ENCODE results near the gene SORCS2. TPM values are rescaled to one million over a fixed set of nuclear protein-coding genes. Genes with fewer than 3 reads are reported as not detected.

Gene SORCS2
- total and polyA plus RNA-seq, 2 of the 4 experiments (the other 2 are of a cell fraction), result 0.36 to 0.62 TPM

GRCh38 chr4:7222521-7222920, 30.2 kb downstream of the SORCS2 start:
- Histone ChIP-seq H2BK20ac (ENCODE audit: low read depth, low read length) (no peak overlapping the region), H4K91ac (ENCODE audit: insufficient read depth, low read depth, low read length) (no peak overlapping the region), H3K4ac (ENCODE audit: low read depth, low read length) (no peak overlapping the region), H3K56ac (ENCODE audit: extremely low read depth, insufficient read depth, low read length) (no peak overlapping the region), H3K4me2 (ENCODE audit: low read depth, low read length) (no peak overlapping the region), H3K9me1 (ENCODE audit: insufficient read depth, low read length) (no peaks in the 10 kb centered on the region), H3K27me3 (ENCODE audit: control insufficient read depth, insufficient read depth, low read length) (peaks cover 24% of the 10 kb centered on the region), H3K18ac (ENCODE audit: low read depth, low read length) (no peak overlapping the region), H2AFZ (replicated peaks; ENCODE audit: low read length, poor library complexity) (no peak overlapping the region), H3K4me3 (ENCODE audit: insufficient read depth, low read depth, low read length) (no peak overlapping the region), H3K9me3 (ENCODE audit: control insufficient read depth, insufficient read depth, low read length) (no peaks in the 10 kb centered on the region), H3K4me1 (ENCODE audit: control insufficient read depth, insufficient read depth, low read length) (peaks cover 6% of the 10 kb centered on the region), H4K5ac (ENCODE audit: low read depth, low read length) (no peak overlapping the region), H2BK120ac (ENCODE audit: low read depth, low read length) (no peak overlapping the region), H2AK5ac (ENCODE audit: low read depth, low read length) (no peak overlapping the region), H3K14ac (replicated peaks; ENCODE audit: low read depth, low read length) (no peak overlapping the region), H3K23ac (ENCODE audit: low read depth, low read length) (no peak overlapping the region), H2BK5ac (ENCODE audit: low read depth, low read length, poor library complexity, severe bottlenecking) (no peak overlapping the region), H3K79me1 (ENCODE audit: low read depth in 1 of 2, low read length in 2 of 2) (no peaks in the 10 kb centered on the region), H2AK9ac (replicated peaks; ENCODE audit: low read depth, low read length, poor library complexity) (no peak overlapping the region), H4K20me1 (ENCODE audit: insufficient read depth, low read length) (no peaks in the 10 kb centered on the region), H2BK15ac (ENCODE audit: low read depth, low read length) (no peak overlapping the region), H4K8ac (ENCODE audit: low read depth in 2 of 2, low read length in 2 of 2) (no peak overlapping the region), H3K9ac (ENCODE audit: low read depth, low read length) (no peak overlapping the region), H3K36me3 (ENCODE audit: control insufficient read depth, insufficient read depth, low read length) (no peaks in the 10 kb centered on the region), H3K27ac (ENCODE audit: insufficient read depth, low read length) (no peak overlapping the region)
- TF ChIP-seq RCOR1 (IDR thresholded peaks at IDR 0.05; ENCODE audit: insufficient replicate concordance, low read length) (no peak), CHD1 (IDR thresholded peaks at IDR 0.05; ENCODE audit: low read depth, low read length) (no peak), MXI1 (IDR thresholded peaks at IDR 0.05; ENCODE audit: borderline replicate concordance, low read depth, low read length) (no peak), RFX5 (IDR thresholded peaks at IDR 0.05; ENCODE audit: low read depth, low read length) (no peak), ELK1 (IDR thresholded peaks at IDR 0.05; ENCODE audit: borderline replicate concordance, low read depth, low read length) (no peak), BHLHE40 (IDR thresholded peaks at IDR 0.05; ENCODE audit: low read depth, low read length) (no peak), CTCF (conservative IDR thresholded peaks at IDR 0.05; ENCODE audit: low read depth, low read length) (no peak)
- ATAC-seq (ENCODE audit: low read depth) (no peak), DNase-seq (no peak)
- WGBS, 2 experiments (ENCODE audit: extremely low coverage in 2 of 2, insufficient read length in 1 of 2), result 95% methylated on average over 5 of the region's 9 CpGs; no CpG with 5 or more reads in 1 of the 2 experiments
- POLR2A ChIA-PET (ENCODE audit: unreplicated experiment), result no interaction called here
- in situ Hi-C loops (cut with MboI; ENCODE audit: low sequenced_read_pairs), result no loop called here
- CTCF ChIA-PET, result no interaction called here
- dilution Hi-C loops (cut with HindIII; ENCODE audit: low sequenced_read_pairs, unreplicated experiment), result no loop called here
- intact Hi-C loops (cut with micrococcal nuclease), result no loop called here
- no TSS peak for BruUV-seq (replicated peaks)
